ENCODE measurements around the gene ATP6V0E1.

The ATP6V0E1 gene

DNA sequence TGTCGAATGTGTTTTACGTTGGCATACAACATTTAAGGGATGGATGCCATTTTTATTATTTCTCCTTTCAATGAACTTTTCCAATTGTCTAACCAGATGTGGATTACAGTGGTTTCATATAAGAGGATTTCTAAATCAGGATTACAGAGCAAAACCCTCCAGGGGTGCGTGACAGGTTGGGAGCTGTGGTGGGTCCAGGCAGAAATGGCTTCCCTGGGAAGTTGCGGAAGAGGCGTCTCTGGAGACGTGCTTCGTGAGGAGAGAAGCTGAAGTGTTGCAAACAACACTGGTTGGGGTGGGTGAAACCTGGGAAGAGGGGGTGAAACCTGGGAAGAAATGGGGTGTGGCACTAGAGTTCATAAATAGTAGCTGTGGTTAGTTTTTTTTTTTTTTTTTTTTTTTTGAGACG, 28.8 kb upstream of the ATP6V0E1 start:
- no peak overlapping the region for H3K9ac ChIP-seq (ENCODE audit: low read length)
- no peak overlapping the region for H3K4me2 ChIP-seq (ENCODE audit: low read depth, low read length)
- H3K27me3 ChIP-seq (replicated peaks; ENCODE audit: insufficient read depth, low read length): no peaks in the 10 kb centered on the region
- no peak overlapping the region for H2AFZ ChIP-seq (ENCODE audit: low read length)
- DNase-seq: no peak
- H3K9me3 ChIP-seq (replicated peaks; ENCODE audit: insufficient read depth, low read length): no peaks in the 10 kb centered on the region
- H3K36me3 ChIP-seq (replicated peaks; ENCODE audit: insufficient read depth, low read length): no peaks in the 10 kb centered on the region
- H4K20me1 ChIP-seq (ENCODE audit: insufficient read depth, low read length): no peaks in the 10 kb centered on the region
- H3K79me2 ChIP-seq (ENCODE audit: low read length): peaks cover 4% of the 10 kb centered on the region
- no peaks in the 10 kb centered on the region for H3K9me2 ChIP-seq (replicated peaks; ENCODE audit: insufficient read depth, low read length)
- no peak overlapping the region for H3K4me3 ChIP-seq (ENCODE audit: low read length)
- H3F3A ChIP-seq (ENCODE audit: insufficient read depth, low read length): peaks cover 20% of the 10 kb centered on the region
- H3K27ac ChIP-seq (ENCODE audit: low read length): no peak overlapping the region
- no peaks in the 10 kb centered on the region for H3K4me1 ChIP-seq (ENCODE audit: low read length)
- no peak for TF ChIP-seq EZH2 (optimal IDR thresholded peaks at IDR 0.05; ENCODE audit: low read depth, low read length)
- no peak for TF ChIP-seq EZH2phosphoT487 (IDR thresholded peaks at IDR 0.05; ENCODE audit: low read length)
- TF ChIP-seq, protein P1, sequence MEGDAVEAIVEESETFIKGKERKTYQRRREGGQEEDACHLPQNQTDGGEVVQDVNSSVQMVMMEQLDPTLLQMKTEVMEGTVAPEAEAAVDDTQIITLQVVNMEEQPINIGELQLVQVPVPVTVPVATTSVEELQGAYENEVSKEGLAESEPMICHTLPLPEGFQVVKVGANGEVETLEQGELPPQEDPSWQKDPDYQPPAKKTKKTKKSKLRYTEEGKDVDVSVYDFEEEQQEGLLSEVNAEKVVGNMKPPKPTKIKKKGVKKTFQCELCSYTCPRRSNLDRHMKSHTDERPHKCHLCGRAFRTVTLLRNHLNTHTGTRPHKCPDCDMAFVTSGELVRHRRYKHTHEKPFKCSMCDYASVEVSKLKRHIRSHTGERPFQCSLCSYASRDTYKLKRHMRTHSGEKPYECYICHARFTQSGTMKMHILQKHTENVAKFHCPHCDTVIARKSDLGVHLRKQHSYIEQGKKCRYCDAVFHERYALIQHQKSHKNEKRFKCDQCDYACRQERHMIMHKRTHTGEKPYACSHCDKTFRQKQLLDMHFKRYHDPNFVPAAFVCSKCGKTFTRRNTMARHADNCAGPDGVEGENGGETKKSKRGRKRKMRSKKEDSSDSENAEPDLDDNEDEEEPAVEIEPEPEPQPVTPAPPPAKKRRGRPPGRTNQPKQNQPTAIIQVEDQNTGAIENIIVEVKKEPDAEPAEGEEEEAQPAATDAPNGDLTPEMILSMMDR (IDR thresholded peaks at IDR 0.05; ENCODE audit: low read length): no peak

DNA sequence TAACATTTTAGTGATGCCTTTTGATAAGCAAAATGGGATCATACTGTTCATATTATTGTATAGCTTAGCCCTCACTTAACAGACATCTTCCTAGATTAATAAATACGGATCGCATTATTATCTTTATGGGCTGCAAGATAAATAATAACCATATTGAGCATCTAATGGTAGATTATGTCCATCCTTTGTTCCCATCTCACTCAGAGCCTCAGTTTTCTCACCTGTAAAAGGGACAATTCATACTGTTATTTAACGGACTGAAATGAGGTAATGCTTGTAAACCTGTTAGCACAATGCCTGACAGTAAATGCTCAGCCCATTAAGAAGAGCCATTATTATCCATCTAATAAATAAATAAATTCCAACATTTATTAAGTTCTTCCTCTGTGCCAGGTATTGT, 27.3 kb upstream of the ATP6V0E1 start:
- DNase-seq: no peak
- no peak overlapping the region for H3K4me2 ChIP-seq (ENCODE audit: low read depth, low read length)
- H2AFZ ChIP-seq (ENCODE audit: low read length): no peak overlapping the region
- H4K20me1 ChIP-seq (ENCODE audit: insufficient read depth, low read length): no peaks in the 10 kb centered on the region
- no peaks in the 10 kb centered on the region for H3K9me2 ChIP-seq (replicated peaks; ENCODE audit: insufficient read depth, low read length)
- H3K36me3 ChIP-seq (replicated peaks; ENCODE audit: insufficient read depth, low read length): no peaks in the 10 kb centered on the region
- peaks cover 10% of the 10 kb centered on the region for H3K4me1 ChIP-seq (ENCODE audit: low read length)
- H3K27ac ChIP-seq (ENCODE audit: low read length): no peak overlapping the region
- peaks cover 20% of the 10 kb centered on the region for H3F3A ChIP-seq (ENCODE audit: insufficient read depth, low read length)
- no peak overlapping the region for H3K4me3 ChIP-seq (ENCODE audit: low read length)
- TF ChIP-seq EZH2phosphoT487 (IDR thresholded peaks at IDR 0.05; ENCODE audit: low read length): no peak
- TF ChIP-seq, protein P1 (IDR thresholded peaks at IDR 0.05; ENCODE audit: low read length): no peak
- no peak for TF ChIP-seq EZH2 (optimal IDR thresholded peaks at IDR 0.05; ENCODE audit: low read depth, low read length)
- no peaks in the 10 kb centered on the region for H3K9me3 ChIP-seq (replicated peaks; ENCODE audit: insufficient read depth, low read length)
- H3K27me3 ChIP-seq (replicated peaks; ENCODE audit: insufficient read depth, low read length): no peaks in the 10 kb centered on the region
- peaks cover 18% of the 10 kb centered on the region for H3K79me2 ChIP-seq (ENCODE audit: low read length)
- no peak overlapping the region for H3K9ac ChIP-seq (ENCODE audit: low read length)

DNA sequence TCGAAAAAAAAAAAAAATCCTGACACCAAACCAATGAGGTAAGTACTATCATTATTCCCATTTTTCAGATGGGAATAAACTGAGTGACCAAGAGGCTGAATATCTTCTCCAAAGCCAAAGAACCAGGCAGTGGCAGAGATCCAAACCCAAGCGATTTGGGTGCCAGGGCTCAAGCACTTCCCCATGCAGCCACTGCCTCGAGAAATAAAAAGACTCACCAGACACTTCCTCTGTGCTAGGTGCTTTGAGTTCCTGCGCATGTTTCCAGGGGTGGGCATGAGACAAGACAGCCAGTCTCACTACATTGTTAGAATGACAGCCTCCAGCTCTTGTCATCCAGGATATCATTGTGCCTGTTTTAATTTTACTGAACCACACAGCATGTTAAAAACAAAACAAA, 26.6 kb upstream of the ATP6V0E1 start:
- Histone ChIP-seq H3F3A (ENCODE audit: insufficient read depth, low read length) (peaks cover 20% of the 10 kb centered on the region), H3K4me1 (ENCODE audit: low read length) (peaks cover 10% of the 10 kb centered on the region)

More for the DNA sequence above, 26.6 kb upstream of the ATP6V0E1 start:
- peaks cover 25% of the 10 kb centered on the region for H3K79me2 ChIP-seq (ENCODE audit: low read length)
- no peaks in the 10 kb centered on the region for H3K9me3 ChIP-seq (replicated peaks; ENCODE audit: insufficient read depth, low read length)
- H3K9ac ChIP-seq (ENCODE audit: low read length): no peak overlapping the region
- DNase-seq: no peak
- no peaks in the 10 kb centered on the region for H3K9me2 ChIP-seq (replicated peaks; ENCODE audit: insufficient read depth, low read length)
- H2AFZ ChIP-seq (ENCODE audit: low read length): no peak overlapping the region
- H3K27ac ChIP-seq (ENCODE audit: low read length): no peak overlapping the region
- H3K4me2 ChIP-seq (ENCODE audit: low read depth, low read length): no peak overlapping the region
- no peaks in the 10 kb centered on the region for H3K36me3 ChIP-seq (replicated peaks; ENCODE audit: insufficient read depth, low read length)
- TF ChIP-seq EZH2phosphoT487 (IDR thresholded peaks at IDR 0.05; ENCODE audit: low read length) (no peak), EZH2 (optimal IDR thresholded peaks at IDR 0.05; ENCODE audit: low read depth, low read length) (no peak)
- TF ChIP-seq, protein P1 (IDR thresholded peaks at IDR 0.05; ENCODE audit: low read length): no peak
- H3K4me3 ChIP-seq (ENCODE audit: low read length): no peak overlapping the region
- H3K27me3 ChIP-seq (replicated peaks; ENCODE audit: insufficient read depth, low read length): no peaks in the 10 kb centered on the region
- H4K20me1 ChIP-seq (ENCODE audit: insufficient read depth, low read length): no peaks in the 10 kb centered on the region
